C4-2B (cell line): ENCODE measurements around the gene CDC37L1.

Experiments
- CTCF ChIP-seq: fragments of 450-650 bp; conservative IDR thresholded peaks from 2 replicates; pipeline ENCODE4 v1.5.1; 2017; ENCODE audit warnings: mild to moderate bottlenecking
- ZFX ChIP-seq: fragments of 450-650 bp; IDR thresholded peaks from 2 replicates; pipeline ENCODE4 v1.6.1; 2017

DNA sequence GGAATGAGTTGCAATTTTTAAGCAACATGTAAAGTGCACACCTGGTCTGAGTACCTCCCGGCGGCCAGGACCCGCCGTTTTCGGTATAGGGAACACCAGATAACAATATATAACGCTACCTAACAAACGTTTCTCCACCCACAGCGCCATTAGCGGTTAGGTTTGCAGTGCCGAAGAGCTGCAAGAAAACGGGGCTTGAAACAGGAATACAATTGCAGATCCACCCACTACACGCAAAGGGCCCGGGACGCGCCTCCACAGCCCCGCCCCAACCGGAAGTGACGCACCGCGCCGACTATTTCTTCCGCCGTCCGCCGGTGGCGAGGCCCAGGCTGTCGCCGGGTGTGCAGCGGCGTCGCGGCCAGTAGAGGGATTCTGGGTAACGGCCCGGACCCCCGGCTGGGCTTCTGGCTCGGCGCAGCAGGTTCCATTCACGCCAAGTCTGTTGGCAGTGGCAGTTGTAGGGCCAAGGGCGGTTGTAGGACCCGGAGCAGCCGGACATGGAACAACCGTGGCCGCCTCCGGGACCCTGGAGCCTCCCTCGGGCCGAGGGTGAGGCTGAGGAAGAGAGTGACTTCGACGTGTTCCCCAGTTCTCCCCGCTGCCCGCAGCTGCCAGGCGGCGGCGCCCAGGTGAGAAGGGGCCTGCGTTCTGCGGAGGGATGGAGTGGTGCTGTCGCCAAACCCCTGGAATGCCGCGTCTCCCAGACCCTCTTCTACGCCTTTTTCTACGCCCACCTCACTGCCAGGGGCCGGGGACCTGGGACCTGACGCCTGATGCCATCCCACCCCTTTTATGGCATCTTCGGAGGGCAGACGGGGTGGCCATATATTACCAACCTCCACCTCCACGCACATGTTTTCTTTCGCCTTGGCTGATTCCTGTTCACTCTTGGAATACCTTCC lies at the start of gene CDC37L1:
- TF ChIP-seq CTCF (peak; percentile 77), ZFX (peak; percentile 77)
